ENCODE data around the gene CPPED1.

The CPPED1 gene

DNA sequence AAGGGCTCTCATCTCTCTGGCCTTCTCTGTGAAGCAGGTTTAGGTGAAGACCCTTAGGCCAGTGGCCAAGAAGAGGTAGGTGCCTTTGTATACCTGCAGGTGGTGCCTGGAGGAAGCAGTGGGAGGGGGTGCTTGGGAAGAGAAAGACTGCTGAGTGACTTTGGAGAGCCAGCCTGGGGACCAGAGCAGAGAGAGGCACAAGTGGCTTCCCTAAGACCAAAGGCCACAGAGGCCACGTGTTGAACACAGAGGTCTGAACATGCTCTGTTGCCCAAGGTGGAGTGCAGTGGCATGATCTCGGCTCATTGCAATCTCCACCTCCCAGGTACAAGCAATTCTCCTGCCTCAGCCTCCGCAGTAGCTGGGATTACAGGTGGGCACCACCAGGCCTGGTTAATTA, 103.5 kb downstream of the CPPED1 start:
- no peaks in the 10 kb centered on the region for H3K4me1 ChIP-seq (ENCODE audit: control insufficient read depth, insufficient read depth, low read length, poor library complexity, severe bottlenecking)
- no peaks in the 10 kb centered on the region for H3K36me3 ChIP-seq (ENCODE audit: control insufficient read depth, insufficient read depth, low read length)
- no peaks in the 10 kb centered on the region for H3K27me3 ChIP-seq (replicated peaks; ENCODE audit: control insufficient read depth, insufficient read depth, low read length, poor library complexity, severe bottlenecking)
- no peak overlapping the region for H3K27ac ChIP-seq (ENCODE audit: insufficient read depth, low read length, poor library complexity, severe bottlenecking)
- H3K4me3 ChIP-seq (ENCODE audit: insufficient read depth, low read depth, low read length, poor library complexity, severe bottlenecking): no peak overlapping the region
- H3K9me3 ChIP-seq (ENCODE audit: control insufficient read depth, low read length): no peaks in the 10 kb centered on the region
- DNase-seq: no peak

DNA sequence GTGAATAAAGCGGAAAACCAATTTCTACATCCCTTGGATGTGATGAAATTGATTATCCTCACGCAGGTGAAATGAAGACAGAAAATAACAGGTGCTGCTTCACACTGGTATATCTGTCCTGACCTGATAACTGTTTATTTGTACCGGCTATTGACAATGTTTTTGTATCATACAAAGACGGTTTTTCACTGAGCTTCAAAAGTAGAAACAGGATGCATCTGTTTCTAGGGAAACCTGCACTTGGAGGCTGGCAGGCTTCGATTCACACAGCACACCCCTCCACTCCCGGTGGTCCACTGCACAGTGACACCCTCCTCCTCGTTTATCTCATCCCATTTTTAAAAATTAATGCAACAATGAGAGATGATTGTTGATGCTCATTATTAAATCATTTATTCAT, 104.5 kb downstream of the CPPED1 start:
- H3K9me3 ChIP-seq (ENCODE audit: control insufficient read depth, low read length): no peaks in the 10 kb centered on the region
- H3K27me3 ChIP-seq (replicated peaks; ENCODE audit: control insufficient read depth, insufficient read depth, low read length, poor library complexity, severe bottlenecking): no peaks in the 10 kb centered on the region
- H3K4me1 ChIP-seq (ENCODE audit: control insufficient read depth, insufficient read depth, low read length, poor library complexity, severe bottlenecking): no peaks in the 10 kb centered on the region
- H3K36me3 ChIP-seq (ENCODE audit: control insufficient read depth, insufficient read depth, low read length): no peaks in the 10 kb centered on the region
- no peak overlapping the region for H3K27ac ChIP-seq (ENCODE audit: insufficient read depth, low read length, poor library complexity, severe bottlenecking)
- no peak for DNase-seq
- H3K4me3 ChIP-seq (ENCODE audit: insufficient read depth, low read depth, low read length, poor library complexity, severe bottlenecking): no peak overlapping the region

DNA sequence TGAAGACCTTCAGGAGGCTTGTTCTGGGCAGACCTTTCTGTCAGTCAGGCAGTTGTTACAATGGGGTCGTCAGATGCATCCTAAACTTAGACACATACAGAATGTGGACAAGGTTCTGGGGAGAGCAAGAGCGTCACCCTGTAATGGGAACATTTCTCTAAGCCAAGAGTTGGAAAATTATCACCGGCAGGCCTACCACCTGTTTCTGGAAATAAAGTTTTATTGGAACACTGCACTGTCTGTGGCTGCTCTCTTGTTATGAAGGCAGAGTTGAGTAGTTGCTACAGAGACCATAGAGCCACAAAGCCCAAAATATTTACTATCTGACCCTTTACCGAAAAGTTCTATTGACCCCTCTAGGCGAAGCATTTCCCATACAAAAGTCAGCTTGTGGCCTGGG, 106.2 kb downstream of the CPPED1 start:
- no peak for DNase-seq
- H3K27ac ChIP-seq (ENCODE audit: insufficient read depth, low read length, poor library complexity, severe bottlenecking): no peak overlapping the region
- no peaks in the 10 kb centered on the region for H3K4me1 ChIP-seq (ENCODE audit: control insufficient read depth, insufficient read depth, low read length, poor library complexity, severe bottlenecking)
- H3K36me3 ChIP-seq (ENCODE audit: control insufficient read depth, insufficient read depth, low read length): no peaks in the 10 kb centered on the region
- no peak overlapping the region for H3K4me3 ChIP-seq (ENCODE audit: insufficient read depth, low read depth, low read length, poor library complexity, severe bottlenecking)
- H3K27me3 ChIP-seq (replicated peaks; ENCODE audit: control insufficient read depth, insufficient read depth, low read length, poor library complexity, severe bottlenecking): no peaks in the 10 kb centered on the region
- no peaks in the 10 kb centered on the region for H3K9me3 ChIP-seq (ENCODE audit: control insufficient read depth, low read length)

DNA sequence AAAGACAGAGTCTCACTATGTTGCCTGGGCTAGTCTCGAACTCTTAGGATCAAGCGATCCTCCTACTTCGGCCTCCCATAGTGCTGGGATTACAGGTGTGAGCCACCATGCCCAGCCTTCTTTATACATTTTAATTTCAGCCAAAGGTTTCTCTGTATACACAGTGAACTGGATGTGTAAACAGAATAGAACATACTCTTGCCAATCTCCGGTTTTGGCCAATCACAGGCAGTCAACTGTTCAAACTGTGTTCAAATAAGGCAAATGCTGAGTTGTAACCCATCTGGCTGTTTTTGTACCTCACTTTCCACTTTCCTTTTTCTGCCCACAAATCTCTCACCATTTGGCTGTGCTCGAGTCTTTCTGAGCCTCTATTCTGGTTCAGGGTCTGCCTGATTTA, 108.2 kb downstream of the CPPED1 start:
- H3K9me3 ChIP-seq (ENCODE audit: control insufficient read depth, low read length): no peaks in the 10 kb centered on the region
- no peaks in the 10 kb centered on the region for H3K36me3 ChIP-seq (ENCODE audit: control insufficient read depth, insufficient read depth, low read length)
- H3K27me3 ChIP-seq (replicated peaks; ENCODE audit: control insufficient read depth, insufficient read depth, low read length, poor library complexity, severe bottlenecking): no peaks in the 10 kb centered on the region
- no peaks in the 10 kb centered on the region for H3K4me1 ChIP-seq (ENCODE audit: control insufficient read depth, insufficient read depth, low read length, poor library complexity, severe bottlenecking)
- no peak overlapping the region for H3K4me3 ChIP-seq (ENCODE audit: insufficient read depth, low read depth, low read length, poor library complexity, severe bottlenecking)
- no peak overlapping the region for H3K27ac ChIP-seq (ENCODE audit: insufficient read depth, low read length, poor library complexity, severe bottlenecking)
- no peak for DNase-seq

DNA sequence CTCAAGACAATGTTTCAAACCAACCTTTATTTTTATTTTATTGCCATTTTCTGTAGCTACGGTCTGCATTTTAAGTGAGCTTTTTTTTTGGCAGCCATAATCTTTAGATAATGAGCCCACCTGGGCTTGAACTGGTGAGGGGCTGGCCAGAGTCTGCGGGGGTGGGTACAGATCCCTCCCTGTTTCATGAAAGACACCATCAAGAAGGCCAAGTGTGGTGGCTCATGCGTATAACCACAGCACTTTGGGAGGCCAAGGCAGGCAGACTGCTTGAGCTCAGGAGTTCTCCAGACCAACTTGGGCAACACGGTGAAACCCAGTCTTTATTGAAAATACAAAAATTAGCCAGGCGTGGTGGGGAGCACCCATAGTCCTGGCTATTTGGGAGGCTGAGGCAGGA, 113.7 kb downstream of the CPPED1 start:
- no peaks in the 10 kb centered on the region for H3K36me3 ChIP-seq (ENCODE audit: control insufficient read depth, insufficient read depth, low read length)

DNA sequence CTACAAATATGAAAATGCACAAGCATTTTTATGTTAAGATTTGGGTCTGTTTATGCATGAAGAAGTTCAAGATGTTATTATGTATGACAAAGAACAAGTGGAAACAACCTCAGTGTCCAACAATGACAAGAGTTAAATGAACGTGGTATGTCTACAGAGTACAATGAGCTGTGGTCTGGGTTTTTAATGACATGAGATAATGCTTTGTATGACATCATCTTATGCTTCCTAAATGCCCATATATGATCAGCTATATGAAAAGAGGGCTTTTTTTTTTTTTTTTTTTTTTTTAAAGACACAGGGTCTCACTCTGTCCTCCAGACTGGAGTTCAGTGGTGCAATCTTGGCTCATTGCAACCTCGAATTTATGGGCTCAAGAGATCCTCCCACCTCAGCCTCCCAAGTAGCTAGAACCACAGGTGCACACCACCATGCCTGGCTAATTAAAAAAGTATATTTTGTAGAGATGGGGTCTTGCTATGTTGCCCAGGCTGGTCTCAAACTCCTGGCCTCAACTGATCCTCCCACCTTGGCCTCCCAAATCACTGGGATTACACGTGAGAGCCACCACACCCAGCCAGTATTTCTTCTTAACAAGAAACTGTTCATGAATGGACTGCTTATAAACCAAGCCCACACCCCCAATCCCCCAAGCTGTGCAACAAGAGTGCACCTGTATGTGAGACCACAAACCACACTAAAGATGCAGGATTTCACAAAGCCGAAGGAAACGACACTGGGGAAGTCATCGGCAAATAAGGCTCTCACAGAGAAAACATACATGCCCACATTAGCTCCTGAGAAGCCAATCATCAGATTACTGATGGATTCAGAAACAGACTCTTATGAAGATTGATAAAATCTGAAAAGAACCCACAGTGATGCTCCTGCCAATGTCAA, 114.5 kb downstream of the CPPED1 start:
- H3K4me3 ChIP-seq (ENCODE audit: insufficient read depth, low read depth, low read length, poor library complexity, severe bottlenecking): no peak overlapping the region
- H3K9me3 ChIP-seq (ENCODE audit: control insufficient read depth, low read length): no peaks in the 10 kb centered on the region
- no peaks in the 10 kb centered on the region for H3K4me1 ChIP-seq (ENCODE audit: control insufficient read depth, insufficient read depth, low read length, poor library complexity, severe bottlenecking)
- no peak overlapping the region for H3K27ac ChIP-seq (ENCODE audit: insufficient read depth, low read length, poor library complexity, severe bottlenecking)
- DNase-seq: no peak
- H3K27me3 ChIP-seq (replicated peaks; ENCODE audit: control insufficient read depth, insufficient read depth, low read length, poor library complexity, severe bottlenecking): no peaks in the 10 kb centered on the region
- H3K36me3 ChIP-seq (ENCODE audit: control insufficient read depth, insufficient read depth, low read length): no peaks in the 10 kb centered on the region

More for the DNA sequence above, 113.7 kb downstream of the CPPED1 start:
- no peak for DNase-seq
- Histone ChIP-seq H3K4me1 (ENCODE audit: control insufficient read depth, insufficient read depth, low read length, poor library complexity, severe bottlenecking) (no peaks in the 10 kb centered on the region), H3K27me3 (replicated peaks; ENCODE audit: control insufficient read depth, insufficient read depth, low read length, poor library complexity, severe bottlenecking) (no peaks in the 10 kb centered on the region), H3K9me3 (ENCODE audit: control insufficient read depth, low read length) (no peaks in the 10 kb centered on the region), H3K27ac (ENCODE audit: insufficient read depth, low read length, poor library complexity, severe bottlenecking) (no peak overlapping the region), H3K4me3 (ENCODE audit: insufficient read depth, low read depth, low read length, poor library complexity, severe bottlenecking) (no peak overlapping the region)

DNA sequence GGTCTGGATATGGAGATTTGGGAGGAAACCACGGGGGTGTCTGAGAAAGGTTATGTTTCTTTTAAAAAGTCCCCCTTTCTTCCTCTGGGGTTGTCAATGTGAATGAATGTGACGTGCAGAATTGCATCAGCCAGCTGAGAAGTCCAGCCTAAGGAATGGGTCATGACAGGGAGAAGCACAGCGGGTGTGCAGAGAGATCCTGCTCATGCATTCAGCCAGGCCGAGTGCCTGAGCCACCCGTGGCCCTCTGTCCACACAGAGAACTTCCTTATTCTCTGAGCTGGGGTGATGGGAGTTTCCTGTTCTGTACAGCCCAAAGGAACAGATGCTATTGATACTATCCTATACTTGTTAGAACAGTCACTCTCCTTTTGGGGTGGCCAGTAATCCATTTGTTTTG, 117.9 kb downstream of the CPPED1 start:
- no peaks in the 10 kb centered on the region for H3K4me1 ChIP-seq (ENCODE audit: control insufficient read depth, insufficient read depth, low read length, poor library complexity, severe bottlenecking)
- H3K9me3 ChIP-seq (ENCODE audit: control insufficient read depth, low read length): no peaks in the 10 kb centered on the region
- DNase-seq: no peak
- no peaks in the 10 kb centered on the region for H3K36me3 ChIP-seq (ENCODE audit: control insufficient read depth, insufficient read depth, low read length)
- H3K4me3 ChIP-seq (ENCODE audit: insufficient read depth, low read depth, low read length, poor library complexity, severe bottlenecking): no peak overlapping the region
- H3K27ac ChIP-seq (ENCODE audit: insufficient read depth, low read length, poor library complexity, severe bottlenecking): no peak overlapping the region
- H3K27me3 ChIP-seq (replicated peaks; ENCODE audit: control insufficient read depth, insufficient read depth, low read length, poor library complexity, severe bottlenecking): no peaks in the 10 kb centered on the region

DNA sequence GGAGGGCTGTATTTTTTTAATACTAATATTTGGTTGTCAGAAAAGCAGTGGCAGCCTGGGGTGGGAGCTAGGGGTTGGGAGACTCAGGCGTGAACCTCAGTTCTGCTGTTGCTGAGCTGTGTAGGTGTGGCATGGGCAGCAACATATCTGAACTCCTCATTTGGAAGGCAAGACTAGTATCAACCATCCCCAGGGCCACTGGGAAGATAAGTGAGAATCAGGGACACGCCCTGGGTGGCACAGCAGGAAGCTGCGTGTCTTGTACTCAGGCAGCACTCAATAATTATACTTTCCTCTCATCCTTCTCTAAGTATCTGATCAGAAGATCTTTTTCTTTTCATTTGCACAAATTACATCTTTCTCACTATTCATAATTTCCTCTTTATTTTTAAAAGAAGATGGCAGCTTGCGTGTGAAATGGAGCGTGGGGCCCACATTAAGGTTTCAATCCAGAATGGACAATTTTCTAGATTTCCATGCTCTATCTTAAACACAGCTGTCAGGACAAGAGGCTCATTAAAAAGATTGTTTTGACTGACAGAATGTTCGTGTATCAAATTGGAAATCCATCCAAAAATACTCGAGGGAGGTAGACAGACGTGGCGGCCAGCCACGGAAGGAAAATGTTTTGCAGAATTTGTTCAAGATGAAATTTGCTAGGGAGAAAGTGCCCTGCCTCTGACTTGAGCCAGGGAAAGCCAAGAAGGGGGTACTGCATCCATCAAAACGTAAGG, 121.1 kb downstream of the CPPED1 start:
- Histone ChIP-seq H3K4me1 (ENCODE audit: control insufficient read depth, insufficient read depth, low read length, poor library complexity, severe bottlenecking) (no peaks in the 10 kb centered on the region), H3K9me3 (ENCODE audit: control insufficient read depth, low read length) (no peaks in the 10 kb centered on the region), H3K27ac (ENCODE audit: insufficient read depth, low read length, poor library complexity, severe bottlenecking) (no peak overlapping the region), H3K4me3 (ENCODE audit: insufficient read depth, low read depth, low read length, poor library complexity, severe bottlenecking) (no peak overlapping the region), H3K27me3 (replicated peaks; ENCODE audit: control insufficient read depth, insufficient read depth, low read length, poor library complexity, severe bottlenecking) (no peaks in the 10 kb centered on the region), H3K36me3 (ENCODE audit: control insufficient read depth, insufficient read depth, low read length) (no peaks in the 10 kb centered on the region)
- no peak for DNase-seq

DNA sequence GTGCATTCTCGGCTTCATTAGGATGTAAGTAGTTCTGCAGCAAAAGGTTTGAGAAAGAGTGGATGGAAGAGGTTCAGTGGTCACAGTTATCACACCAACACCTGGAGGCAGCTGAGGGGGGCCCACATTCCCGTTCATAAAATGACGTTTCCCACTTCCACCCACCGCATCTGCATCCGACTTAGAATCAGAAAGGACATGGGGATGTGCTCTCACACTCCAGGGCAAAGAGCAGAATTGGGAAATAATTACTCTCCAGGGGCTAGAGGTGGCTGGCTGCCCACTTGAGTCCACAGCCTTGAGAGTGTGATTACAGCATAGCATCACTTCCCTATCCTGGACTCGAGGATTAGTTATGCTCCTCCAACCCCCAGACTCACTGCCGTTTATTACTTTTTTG, 122.0 kb downstream of the CPPED1 start:
- Histone ChIP-seq H3K27ac (ENCODE audit: insufficient read depth, low read length, poor library complexity, severe bottlenecking) (no peak overlapping the region), H3K36me3 (ENCODE audit: control insufficient read depth, insufficient read depth, low read length) (no peaks in the 10 kb centered on the region), H3K4me3 (ENCODE audit: insufficient read depth, low read depth, low read length, poor library complexity, severe bottlenecking) (no peak overlapping the region), H3K27me3 (replicated peaks; ENCODE audit: control insufficient read depth, insufficient read depth, low read length, poor library complexity, severe bottlenecking) (no peaks in the 10 kb centered on the region), H3K9me3 (ENCODE audit: control insufficient read depth, low read length) (no peaks in the 10 kb centered on the region), H3K4me1 (ENCODE audit: control insufficient read depth, insufficient read depth, low read length, poor library complexity, severe bottlenecking) (no peaks in the 10 kb centered on the region)
- no peak for DNase-seq

DNA sequence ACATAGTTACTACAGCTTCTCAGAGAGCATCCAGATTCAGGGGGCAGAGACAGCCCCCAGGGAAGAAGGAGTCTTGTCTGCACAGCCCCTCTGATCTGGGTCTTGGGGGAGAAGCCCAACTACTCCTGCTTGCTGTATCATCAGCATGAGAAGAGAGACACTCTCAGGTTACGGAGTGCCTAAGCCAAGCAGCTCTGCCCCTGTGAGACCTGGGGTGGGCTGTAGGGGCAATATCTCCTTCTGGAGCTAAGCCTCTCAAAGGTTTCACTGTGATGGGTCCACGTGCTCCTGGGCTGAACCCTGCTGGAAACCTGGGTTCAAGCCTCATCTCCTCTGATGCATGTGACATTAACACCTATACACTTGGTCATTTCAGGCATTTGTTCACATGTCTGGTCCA, 123.2 kb downstream of the CPPED1 start:
- no peak overlapping the region for H3K27ac ChIP-seq (ENCODE audit: insufficient read depth, low read length, poor library complexity, severe bottlenecking)
- no peaks in the 10 kb centered on the region for H3K9me3 ChIP-seq (ENCODE audit: control insufficient read depth, low read length)
- no peaks in the 10 kb centered on the region for H3K4me1 ChIP-seq (ENCODE audit: control insufficient read depth, insufficient read depth, low read length, poor library complexity, severe bottlenecking)
- no peaks in the 10 kb centered on the region for H3K27me3 ChIP-seq (replicated peaks; ENCODE audit: control insufficient read depth, insufficient read depth, low read length, poor library complexity, severe bottlenecking)
- no peak for DNase-seq
- H3K4me3 ChIP-seq (ENCODE audit: insufficient read depth, low read depth, low read length, poor library complexity, severe bottlenecking): no peak overlapping the region
- no peaks in the 10 kb centered on the region for H3K36me3 ChIP-seq (ENCODE audit: control insufficient read depth, insufficient read depth, low read length)

All from effector memory CD4-positive, alpha-beta T cell (primary cell).